SH-SY5Y (cell line): ENCODE measurements around the gene FRMD7.

ENCODE experiments used
- GATA2 ChIP-seq: IDR thresholded peaks from 2 replicates; pipeline ENCODE4 v1.6.1; 2011; ENCODE audit warnings: mild to moderate bottlenecking, low read depth, low read length
- GATA3 ChIP-seq: IDR thresholded peaks from 2 replicates; pipeline ENCODE4 v1.6.1; 2011; ENCODE audit warnings: low read depth, mild to moderate bottlenecking, low read length, moderate library complexity

FRMD7 gene

DNA sequence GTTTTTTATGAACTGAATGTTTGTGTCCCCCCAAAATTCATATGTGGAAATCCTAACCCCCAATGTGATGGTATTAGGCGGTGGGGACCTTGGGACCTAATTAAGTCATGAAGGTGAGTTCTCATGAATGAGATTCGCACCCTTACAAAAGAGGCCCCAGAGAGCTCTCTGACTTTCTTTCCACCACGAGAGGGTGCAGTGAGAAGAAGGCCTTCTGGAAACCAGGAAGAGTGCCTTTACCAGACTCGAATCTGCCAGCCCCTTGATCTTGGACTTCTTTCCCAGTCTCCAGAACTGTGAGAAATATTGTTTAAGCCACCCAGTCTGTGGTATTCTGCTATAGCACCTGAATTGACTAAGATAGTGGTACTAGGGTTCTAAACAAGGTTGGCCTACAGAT is 64.0 kb downstream of the FRMD7 start:
- no peak for TF ChIP-seq GATA2
- TF ChIP-seq GATA3: no peak

- TF ChIP-seq GATA2: no peak
- TF ChIP-seq GATA3: no peak
These were observed 64.5 kb downstream of the FRMD7 start for GRCh38 chrX:132063334-132063733.

- TF ChIP-seq GATA2: no peak
- TF ChIP-seq GATA3: no peak
These were observed 67.8 kb downstream of the FRMD7 start for GRCh38 chrX:132059973-132060540.

- TF ChIP-seq GATA2: no peak
- TF ChIP-seq GATA3: no peak
These were observed 68.8 kb downstream of the FRMD7 start for GRCh38 chrX:132058975-132059374.

DNA sequence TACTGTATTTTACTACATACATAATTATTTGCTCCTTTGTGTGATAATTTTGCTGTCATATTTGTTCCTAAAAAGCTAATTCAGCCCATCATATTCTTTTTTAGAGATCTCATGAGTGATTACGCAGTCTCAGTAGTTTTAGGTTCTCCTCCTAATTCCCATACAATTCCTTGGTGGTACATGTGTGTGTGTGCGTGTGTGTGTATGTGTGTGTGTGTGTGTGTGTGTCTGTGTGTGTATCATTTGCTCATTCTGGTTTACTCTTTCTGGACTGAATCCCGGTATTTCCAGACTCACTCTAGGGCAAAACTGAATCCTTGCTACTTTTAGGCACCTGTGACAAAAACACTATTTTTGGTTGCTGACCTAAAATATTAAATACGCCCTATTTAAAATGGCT is 69.8 kb downstream of the FRMD7 start:
- no peak for TF ChIP-seq GATA2
- TF ChIP-seq GATA3: no peak

DNA sequence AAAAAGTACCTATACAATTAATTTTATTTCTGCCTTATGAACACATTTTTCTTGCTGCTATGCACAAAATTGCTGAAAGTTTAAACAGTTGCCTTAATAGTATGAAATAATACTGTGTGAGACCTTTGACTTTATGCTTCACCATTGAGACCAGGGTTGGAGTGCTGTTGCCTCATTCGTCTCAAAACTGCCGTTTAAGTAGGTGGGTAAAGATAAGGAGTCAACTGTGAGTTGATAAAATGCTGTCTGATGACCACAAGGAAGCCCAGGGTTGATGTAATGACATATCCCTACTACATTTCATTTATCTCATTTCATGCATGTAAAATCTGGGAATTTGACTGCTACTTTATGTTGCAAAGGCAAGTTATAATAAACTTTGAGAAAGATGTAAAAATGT is 81.3 kb downstream of the FRMD7 start:
- TF ChIP-seq GATA3 (no peak), GATA2 (no peak)

DNA sequence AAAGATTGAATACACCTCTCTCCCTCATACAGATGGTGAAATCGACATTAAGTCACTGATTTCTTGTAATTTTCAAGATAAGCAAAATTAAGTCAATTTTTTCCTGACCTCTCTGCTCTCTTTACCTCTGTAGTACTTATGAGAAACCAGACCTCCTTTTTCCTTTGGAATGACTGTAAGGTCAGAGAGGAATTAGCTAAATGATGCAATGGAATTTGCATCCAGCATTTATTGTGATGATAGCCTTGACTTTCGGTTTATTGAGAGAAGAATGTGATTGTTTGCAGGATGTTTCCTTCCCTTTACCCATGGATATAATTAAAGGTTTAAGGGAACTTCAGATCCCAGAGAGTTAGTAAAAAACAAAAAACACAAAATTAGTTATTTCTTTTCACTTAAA is 82.4 kb downstream of the FRMD7 start:
- TF ChIP-seq GATA3 (no peak), GATA2 (no peak)

- no peak for TF ChIP-seq GATA3
- TF ChIP-seq GATA2: no peak
These were observed 82.9 kb downstream of the FRMD7 start for GRCh38 chrX:132044953-132045352.

DNA sequence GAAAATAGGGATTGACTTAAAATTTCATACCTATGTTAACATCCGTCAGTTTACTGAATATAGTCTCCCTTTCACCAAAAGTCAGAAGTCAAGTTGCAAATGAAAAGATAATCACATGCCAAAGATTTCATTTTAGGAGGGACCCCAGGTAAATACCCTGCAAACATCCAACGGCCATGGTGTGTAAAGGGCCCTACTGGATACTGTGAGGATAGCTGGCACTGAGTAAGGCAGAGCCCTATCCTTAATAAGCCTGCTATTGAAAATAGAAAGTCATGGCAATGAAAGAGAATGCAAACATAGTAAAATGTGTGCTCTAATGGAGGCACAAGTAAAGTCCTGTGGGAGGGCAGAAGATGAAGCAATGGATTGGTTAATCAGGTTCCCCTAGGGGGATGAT is 83.8 kb downstream of the FRMD7 start:
- no peak for TF ChIP-seq GATA2
- no peak for TF ChIP-seq GATA3

DNA sequence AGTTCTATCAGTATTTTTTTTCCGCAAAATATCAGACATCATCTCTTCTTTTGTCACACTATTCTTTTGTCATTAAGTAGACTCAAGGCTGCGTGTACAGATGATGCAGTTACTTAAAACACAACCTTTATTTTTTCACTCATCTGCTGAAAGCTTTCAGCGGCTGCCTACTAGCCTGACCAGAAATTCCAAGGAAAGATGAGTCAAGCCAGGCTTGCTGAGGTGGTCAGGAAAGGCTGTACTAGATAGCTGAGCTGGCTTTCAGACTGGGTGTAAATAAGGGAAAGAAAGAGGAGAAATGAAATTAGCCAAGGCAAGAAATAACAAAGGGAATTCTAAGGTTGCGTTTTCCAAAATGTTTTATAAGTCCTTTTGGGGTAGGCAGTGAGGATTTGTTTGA is 86.8 kb downstream of the FRMD7 start:
- TF ChIP-seq GATA3: no peak
- no peak for TF ChIP-seq GATA2

DNA sequence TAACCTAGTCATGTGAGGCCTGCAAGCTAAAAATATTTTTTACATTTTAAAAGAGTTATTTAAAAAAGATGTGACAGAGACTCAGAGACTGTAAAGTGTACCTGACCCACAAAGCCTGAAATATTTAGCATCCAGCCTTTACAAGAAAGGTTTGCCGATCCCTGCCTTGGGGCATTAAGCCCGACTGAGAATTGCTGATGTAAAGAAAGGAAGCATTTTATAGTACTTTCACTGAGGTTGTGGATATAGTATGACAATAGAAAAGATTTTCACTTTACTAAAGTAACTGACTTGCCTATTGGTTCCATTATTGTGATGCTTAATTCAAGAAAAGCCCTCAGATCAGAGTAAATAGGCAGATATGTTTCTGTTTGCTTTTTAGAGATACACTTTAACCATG is 87.8 kb downstream of the FRMD7 start:
- TF ChIP-seq GATA2 (no peak), GATA3 (no peak)

DNA sequence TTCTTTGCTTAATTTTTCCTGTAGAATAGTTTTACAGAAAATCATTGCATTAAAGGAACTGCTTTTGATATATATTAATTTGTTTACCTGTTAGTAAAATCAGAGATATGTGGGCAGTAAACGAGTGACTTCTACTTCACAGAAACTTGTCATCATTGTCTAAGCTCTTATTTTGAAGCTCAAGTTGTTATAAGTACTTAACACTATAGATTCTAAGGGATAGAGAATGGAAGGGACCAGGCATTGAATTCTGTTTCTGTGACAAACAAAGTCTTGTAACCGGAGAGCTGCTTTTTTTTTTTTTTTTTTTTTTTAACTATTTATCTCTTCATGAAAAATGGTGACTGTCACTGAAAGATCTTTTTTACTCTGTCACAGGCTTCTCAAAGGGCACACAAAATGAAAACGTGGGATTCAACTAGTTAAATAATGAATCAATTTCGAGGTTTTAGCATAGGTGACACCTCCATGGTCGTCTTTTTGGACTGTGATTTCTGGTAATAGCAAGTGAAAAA is 90.3 kb downstream of the FRMD7 start:
- TF ChIP-seq GATA3 (no peak), GATA2 (no peak)

DNA sequence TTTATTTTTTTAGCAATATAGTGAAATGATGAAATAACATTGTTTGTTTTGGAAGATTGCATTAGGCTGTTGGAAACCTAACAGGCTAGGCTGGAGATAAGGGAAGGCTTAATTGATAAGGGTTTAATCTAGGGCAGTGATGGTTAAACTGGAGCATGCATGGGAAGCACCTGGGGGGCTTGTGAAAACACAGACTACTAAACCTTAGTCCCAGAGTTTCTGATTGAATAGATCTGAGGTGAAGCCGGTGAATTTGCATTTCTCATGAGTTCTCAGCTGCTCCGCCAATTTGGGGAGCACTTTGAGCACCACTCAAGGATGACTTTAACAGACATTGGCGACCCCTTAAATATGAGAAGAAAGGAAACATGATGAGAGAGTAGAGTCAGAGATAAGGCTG is 93.2 kb downstream of the FRMD7 start:
- no peak for TF ChIP-seq GATA2
- TF ChIP-seq GATA3: no peak

- no peak for TF ChIP-seq GATA2
- no peak for TF ChIP-seq GATA3
These were observed 94.7 kb downstream of the FRMD7 start for GRCh38 chrX:132033166-132033565.

GRCh38 chrX:132031867-132032266 is 96.0 kb downstream of the FRMD7 start:
- no peak for TF ChIP-seq GATA2
- TF ChIP-seq GATA3: no peak

GRCh38 chrX:132030264-132030663 is 97.6 kb downstream of the FRMD7 start:
- TF ChIP-seq GATA2 (no peak), GATA3 (no peak)
